Activated T-cell treated with anti-CD3 and anti-CD28 coated beads, Interleukin-2, amount 50 U/mL, for 4 hours (primary cell): Measurements from ENCODE around the gene PRKCE. TPM values are rescaled to one million over a fixed set of nuclear protein-coding genes. Genes with fewer than 3 reads are reported as not detected.

Source experiments
- ATAC-seq, 2 donors: fragments of 200-7000 bp; cut with Tn5 transposase; one replicate each; pipeline ENCODE4 v1.10.0; 2021
- DNase-seq: peaks from one replicate; pipeline ENCODE4 v3.0.0-alpha.2; 2020
- H3K27me3 Mint-ChIP-seq: one replicate; pipeline ENCODE4 v1.8.0; 2021; ENCODE audit warnings: low read depth, mixed read lengths
- H3K36me3 Mint-ChIP-seq: one replicate; pipeline ENCODE4 v1.8.0; 2022; ENCODE audit warnings: mixed read lengths; ENCODE audit not compliant: insufficient read depth
- H3K4me1 Mint-ChIP-seq: one replicate; pipeline ENCODE4 v1.8.0; 2021; ENCODE audit warnings: low read depth, mixed read lengths
- H3K4me3 Mint-ChIP-seq: one replicate; pipeline ENCODE4 v1.8.0; 2021; ENCODE audit warnings: mild to moderate bottlenecking, moderate library complexity, mixed read lengths
- H3K9me3 Mint-ChIP-seq: one replicate; pipeline ENCODE4 v1.8.0; 2021; ENCODE audit warnings: mixed read lengths
- total RNA-seq, 3 donors: library from RNA; stranded (reverse); gene quantifications; one replicate each; pipeline ENCODE4 v1.2.1, GENCODE V29; 2021

The PRKCE gene
- total RNA-seq, 3 donors from 2014 or later = 9.1 to 9.5 (median 9.2) TPM

- Mint-ChIP-seq H3K36me3 (peaks cover 7% of the 10 kb centered on the region), H3K9me3 (no peaks in the 10 kb centered on the region), H3K4me1 (peaks cover 5% of the 10 kb centered on the region), H3K27me3 (no peaks in the 10 kb centered on the region), H3K4me3 (no peak overlapping the region)
- ATAC-seq (no peak), DNase-seq (no peak)
Observed at GRCh38 chr2:46142546-46143428, 491.3 kb downstream of the PRKCE start.

GRCh38 chr2:46143429-46144132 is 492.1 kb downstream of the PRKCE start:
- Mint-ChIP-seq H3K27me3 (no peaks in the 10 kb centered on the region), H3K4me3 (no peak overlapping the region), H3K36me3 (peaks cover 7% of the 10 kb centered on the region), H3K4me1 (peaks cover 5% of the 10 kb centered on the region), H3K9me3 (no peaks in the 10 kb centered on the region)
- DNase-seq = no peak
- no peak for ATAC-seq

- Mint-ChIP-seq H3K9me3 (no peaks in the 10 kb centered on the region), H3K36me3 (peaks cover 7% of the 10 kb centered on the region), H3K4me1 (peaks cover 5% of the 10 kb centered on the region), H3K27me3 (no peaks in the 10 kb centered on the region), H3K4me3 (no peak overlapping the region)
- DNase-seq (no peak), ATAC-seq (peak; percentile 74 to 77)
Observed at GRCh38 chr2:46144133-46144800, 492.8 kb downstream of the PRKCE start.

GRCh38 chr2:46145017-46145416 is 493.5 kb downstream of the PRKCE start:
- ATAC-seq = no peak
- Mint-ChIP-seq H3K4me3 (no peak overlapping the region), H3K4me1 (peaks cover 5% of the 10 kb centered on the region), H3K9me3 (no peaks in the 10 kb centered on the region), H3K36me3 (peaks cover 7% of the 10 kb centered on the region), H3K27me3 (no peaks in the 10 kb centered on the region)
- no peak for DNase-seq

GRCh38 chr2:46145840-46146239 is 494.4 kb downstream of the PRKCE start:
- Mint-ChIP-seq H3K9me3 (no peaks in the 10 kb centered on the region), H3K4me1 (peaks cover 5% of the 10 kb centered on the region), H3K4me3 (no peak overlapping the region), H3K27me3 (no peaks in the 10 kb centered on the region), H3K36me3 (peaks cover 7% of the 10 kb centered on the region)
- DNase-seq (no peak), ATAC-seq (no peak)

GRCh38 chr2:46146866-46147502 is 495.5 kb downstream of the PRKCE start:
- ATAC-seq (no peak), DNase-seq (no peak)
- Mint-ChIP-seq H3K4me3 (no peak overlapping the region), H3K36me3 (peaks cover 7% of the 10 kb centered on the region), H3K27me3 (no peaks in the 10 kb centered on the region), H3K9me3 (no peaks in the 10 kb centered on the region), H3K4me1 (peaks cover 5% of the 10 kb centered on the region)

GRCh38 chr2:46147626-46148368 is 496.3 kb downstream of the PRKCE start:
- Mint-ChIP-seq H3K4me3 (no peak overlapping the region), H3K36me3 (peaks cover 7% of the 10 kb centered on the region), H3K4me1 (peaks cover 5% of the 10 kb centered on the region)

GRCh38 chr2:46148369-46148736 is 496.9 kb downstream of the PRKCE start:
- no peak overlapping the region for H3K4me3 Mint-ChIP-seq
- DNase-seq (no peak), ATAC-seq (no peak)
- no peaks in the 10 kb centered on the region for H3K9me3 Mint-ChIP-seq
- H3K36me3 Mint-ChIP-seq = peaks cover 7% of the 10 kb centered on the region
- no peaks in the 10 kb centered on the region for H3K27me3 Mint-ChIP-seq
- H3K4me1 Mint-ChIP-seq = peaks cover 5% of the 10 kb centered on the region

More at GRCh38 chr2:46147626-46148368, 496.3 kb downstream of the PRKCE start:
- ATAC-seq (no peak), DNase-seq (no peak)
- H3K9me3 Mint-ChIP-seq = no peaks in the 10 kb centered on the region
- H3K27me3 Mint-ChIP-seq = no peaks in the 10 kb centered on the region

- no peaks in the 10 kb centered on the region for H3K27me3 Mint-ChIP-seq
- DNase-seq (no peak), ATAC-seq (no peak)
- H3K4me1 Mint-ChIP-seq = peaks cover 1% of the 10 kb centered on the region
- no peak overlapping the region for H3K4me3 Mint-ChIP-seq
- peaks cover 6% of the 10 kb centered on the region for H3K36me3 Mint-ChIP-seq
- H3K9me3 Mint-ChIP-seq = no peaks in the 10 kb centered on the region
Observed at GRCh38 chr2:46150445-46150955, 499.0 kb downstream of the PRKCE start.

GRCh38 chr2:46151577-46151976 is 500.1 kb downstream of the PRKCE start:
- ATAC-seq = no peak
- Mint-ChIP-seq H3K9me3 (no peaks in the 10 kb centered on the region), H3K36me3 (peaks cover 6% of the 10 kb centered on the region), H3K4me3 (no peak overlapping the region), H3K4me1 (peaks cover 1% of the 10 kb centered on the region), H3K27me3 (no peaks in the 10 kb centered on the region)
- DNase-seq = no peak

GRCh38 chr2:46153996-46154753 is 502.7 kb downstream of the PRKCE start:
- ATAC-seq (no peak), DNase-seq (no peak)
- Mint-ChIP-seq H3K9me3 (no peaks in the 10 kb centered on the region), H3K4me3 (no peak overlapping the region), H3K36me3 (peaks cover 11% of the 10 kb centered on the region), H3K4me1 (no peaks in the 10 kb centered on the region), H3K27me3 (no peaks in the 10 kb centered on the region)

GRCh38 chr2:46157072-46157965 is 505.8 kb downstream of the PRKCE start:
- no peaks in the 10 kb centered on the region for H3K4me1 Mint-ChIP-seq
- H3K36me3 Mint-ChIP-seq = peaks cover 24% of the 10 kb centered on the region
- no peak for DNase-seq
- H3K9me3 Mint-ChIP-seq = no peaks in the 10 kb centered on the region
- H3K27me3 Mint-ChIP-seq = no peaks in the 10 kb centered on the region
- no peak overlapping the region for H3K4me3 Mint-ChIP-seq
- no peak for ATAC-seq
